ENCODE results near the gene E2F4.

Gene E2F4

GRCh38 chr16:67191995-67192681, at the start of gene E2F4:
TSS of gene E2F4 (plus strand) at chr16:67192155. CDS start at chr16:67192228, 73 bp downstream.
- peak; percentile 80 for DNase-seq

- no peak for DNase-seq
Measured at GRCh38 chr16:67142342-67142741, 49.6 kb upstream of the E2F4 start.

GRCh38 chr16:67144943-67145342, 47.0 kb upstream of the E2F4 start:
- no peak for DNase-seq

- DNase-seq = no peak
Measured at GRCh38 chr16:67145746-67146145, 46.2 kb upstream of the E2F4 start.

- DNase-seq = no peak
Measured at GRCh38 chr16:67146523-67147357, 45.2 kb upstream of the E2F4 start.

GRCh38 chr16:67147437-67148140, 44.4 kb upstream of the E2F4 start:
- DNase-seq = no peak

- no peak for DNase-seq
Measured at GRCh38 chr16:67148221-67148620, 43.7 kb upstream of the E2F4 start.

GRCh38 chr16:67148656-67149275, 43.2 kb upstream of the E2F4 start:
- DNase-seq = no peak

GRCh38 chr16:67149276-67150046, 42.5 kb upstream of the E2F4 start:
- DNase-seq = no peak

GRCh38 chr16:67150047-67150832, 41.7 kb upstream of the E2F4 start:
- peak; percentile 33 for DNase-seq

GRCh38 chr16:67150833-67151396, 41.0 kb upstream of the E2F4 start, which contains the start of gene B3GNT9:
TSS of gene B3GNT9 (minus strand) at chr16:67150998. CDS start at chr16:67150485, 513 bp downstream.
- DNase-seq = peak; percentile 49

- DNase-seq = no peak
Measured at GRCh38 chr16:67151431-67152097, 40.4 kb upstream of the E2F4 start.

GRCh38 chr16:67154578-67155294, 37.2 kb upstream of the E2F4 start:
- DNase-seq = no peak

GRCh38 chr16:67155295-67156142, 36.4 kb upstream of the E2F4 start:
- peak; percentile 43 for DNase-seq

GRCh38 chr16:67156143-67156844, 35.7 kb upstream of the E2F4 start:
- DNase-seq = no peak

GRCh38 chr16:67157106-67157748, 34.7 kb upstream of the E2F4 start:
- DNase-seq = no peak

- no peak for DNase-seq
Measured at GRCh38 chr16:67157892-67158635, 33.9 kb upstream of the E2F4 start.

Data from NCI-H510A (cell line).